Muscle layer of duodenum (tissue), 2 donors: ENCODE measurements around the gene TNFSF8.

Experiments used
- H3K27ac ChIP-seq: one replicate; pipeline ENCODE4 v1.7.0; 2013; ENCODE audit warnings: mild to moderate bottlenecking, low read length
- H3K27me3 ChIP-seq: one replicate; pipeline ENCODE4 v1.7.0; 2013; ENCODE audit warnings: low read depth, mild to moderate bottlenecking, control low read depth, low read length
- H3K36me3 ChIP-seq, 2 donors: one replicate each; pipeline ENCODE4 v1.7.0; 2013; ENCODE audit warnings: low read length in 2 of 2, control low read depth in 1 of 2, mild to moderate bottlenecking in 1 of 2; ENCODE audit not compliant: insufficient read depth in 2 of 2, control insufficient read depth in 1 of 2
- H3K4me1 ChIP-seq, 2 donors: one replicate each; pipeline ENCODE4 v1.7.0; 2013; ENCODE audit warnings: low read length in 2 of 2, mild to moderate bottlenecking in 2 of 2, control low read depth in 1 of 2, moderate library complexity in 1 of 2; ENCODE audit not compliant: insufficient read depth in 2 of 2, control insufficient read depth in 1 of 2
- H3K4me3 ChIP-seq, 2 donors: one replicate each; pipeline ENCODE4 v1.7.0; 2013; ENCODE audit warnings: low read length in 2 of 2, low read depth in 1 of 2, mild to moderate bottlenecking in 1 of 2
- H3K9me3 ChIP-seq, 2 donors: one replicate each; pipeline ENCODE4 v1.7.0; 2013; ENCODE audit warnings: low read length in 2 of 2, control low read depth in 1 of 2, mild to moderate bottlenecking in 1 of 2; ENCODE audit not compliant: control insufficient read depth in 1 of 2
- donor health status: healthy.

TNFSF8 gene, protein sequence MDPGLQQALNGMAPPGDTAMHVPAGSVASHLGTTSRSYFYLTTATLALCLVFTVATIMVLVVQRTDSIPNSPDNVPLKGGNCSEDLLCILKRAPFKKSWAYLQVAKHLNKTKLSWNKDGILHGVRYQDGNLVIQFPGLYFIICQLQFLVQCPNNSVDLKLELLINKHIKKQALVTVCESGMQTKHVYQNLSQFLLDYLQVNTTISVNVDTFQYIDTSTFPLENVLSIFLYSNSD

DNA sequence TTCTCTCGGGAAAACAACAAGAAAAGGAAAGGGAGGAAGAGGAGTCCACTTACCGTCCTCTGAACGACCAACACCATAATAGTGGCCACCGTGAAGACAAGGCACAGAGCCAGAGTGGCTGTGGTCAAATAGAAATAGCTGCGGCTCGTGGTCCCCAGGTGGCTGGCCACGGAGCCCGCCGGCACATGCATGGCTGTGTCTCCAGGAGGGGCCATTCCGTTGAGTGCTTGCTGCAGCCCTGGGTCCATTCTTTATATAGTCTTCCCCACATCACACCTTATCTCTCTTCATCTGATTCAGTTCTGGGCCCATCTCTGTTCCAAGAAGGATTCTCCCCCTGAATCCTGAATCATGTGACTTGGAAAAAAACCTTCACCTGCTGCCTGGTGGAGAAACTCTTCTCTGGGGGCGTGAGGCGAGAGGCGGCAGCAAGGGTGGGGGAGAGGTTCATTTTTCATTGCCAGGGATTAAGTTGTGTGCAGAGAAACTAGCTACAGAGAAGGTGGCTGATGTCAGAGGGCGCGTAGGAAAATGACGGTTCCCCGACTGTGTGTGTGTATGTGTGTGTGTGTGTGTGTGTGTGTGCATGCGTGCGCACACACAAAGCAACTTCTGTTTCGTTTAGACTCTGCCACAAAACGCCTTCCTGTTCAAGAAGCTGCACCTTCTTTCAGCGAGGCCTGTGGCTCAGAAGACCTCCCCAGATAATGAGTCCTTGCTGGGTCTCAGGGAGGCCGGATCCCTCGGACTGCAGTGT, at the start of gene TNFSF8:
TNFSF8 (minus strand) TSS at position 536 of the 757 bp plus-strand sequence; CDS start at position 248, 288 bp downstream.
- Histone ChIP-seq H3K27me3 (no peaks in the 10 kb centered on the region), H3K9me3 (no peaks in the 10 kb centered on the region), H3K4me1 (no peaks in the 10 kb centered on the region), H3K4me3 (peak within 1 kb of the TSS; percentile 41 to 45), H3K36me3 (no peaks in the 10 kb centered on the region), H3K27ac (peak within 1 kb of the TSS; percentile 80)

DNA sequence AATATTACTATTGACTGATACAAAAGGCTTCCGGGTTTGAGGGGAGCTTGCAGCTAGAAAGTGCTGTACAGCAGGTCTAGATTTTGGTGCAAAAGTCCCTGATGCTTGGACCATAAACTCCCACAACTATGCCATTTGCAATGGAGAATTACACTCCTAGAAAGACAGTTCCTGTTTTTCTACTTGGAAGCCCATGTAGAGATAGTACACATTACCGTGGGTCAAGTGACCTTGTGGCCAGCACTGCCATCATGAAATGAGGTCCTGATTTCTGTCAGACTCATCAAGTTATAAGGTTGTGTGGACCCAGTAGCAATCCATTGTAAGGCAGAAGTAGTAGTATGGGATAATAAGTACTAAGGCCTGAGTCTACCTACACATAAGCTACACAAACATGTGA, 42.8 kb upstream of the TNFSF8 start:
- no peaks in the 10 kb centered on the region for H3K27me3 ChIP-seq
- H3K4me3 ChIP-seq: no peak overlapping the region
- no peak overlapping the region for H3K27ac ChIP-seq
- no peaks in the 10 kb centered on the region for H3K9me3 ChIP-seq
- H3K4me1 ChIP-seq: no peaks in the 10 kb centered on the region
- H3K36me3 ChIP-seq: no peaks in the 10 kb centered on the region

DNA sequence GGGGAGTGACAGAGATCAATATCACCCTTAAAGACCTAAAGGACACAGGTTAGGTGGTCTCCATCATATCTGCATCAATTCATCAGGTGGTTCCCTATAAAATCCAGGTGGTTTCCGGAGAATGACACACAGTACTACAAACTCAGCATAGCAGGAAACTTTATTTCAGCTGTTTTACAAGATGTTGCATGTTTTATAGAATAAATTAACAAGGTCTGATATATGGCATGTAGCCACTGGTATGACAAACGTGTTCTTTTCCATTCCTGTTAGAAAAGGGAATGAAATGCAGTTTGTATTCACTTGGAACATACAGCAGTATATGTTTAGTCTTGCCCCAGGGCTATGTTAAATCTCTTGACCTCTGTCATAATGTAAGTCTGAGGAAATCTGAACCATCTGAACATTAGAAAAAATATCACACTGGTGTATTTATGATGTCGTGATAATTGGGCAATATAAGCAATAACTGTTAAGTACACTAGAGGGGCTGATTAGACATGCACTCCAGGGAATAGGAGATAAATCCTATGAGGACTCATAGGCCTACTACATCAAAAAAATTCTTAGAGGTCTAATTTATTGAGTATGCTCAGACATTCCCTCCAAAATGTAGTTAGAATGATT, 42.2 kb upstream of the TNFSF8 start:
- H3K27me3 ChIP-seq: no peaks in the 10 kb centered on the region
- no peaks in the 10 kb centered on the region for H3K9me3 ChIP-seq
- no peak overlapping the region for H3K4me3 ChIP-seq
- H3K4me1 ChIP-seq: no peaks in the 10 kb centered on the region
- H3K27ac ChIP-seq: no peak overlapping the region
- H3K36me3 ChIP-seq: no peaks in the 10 kb centered on the region

DNA sequence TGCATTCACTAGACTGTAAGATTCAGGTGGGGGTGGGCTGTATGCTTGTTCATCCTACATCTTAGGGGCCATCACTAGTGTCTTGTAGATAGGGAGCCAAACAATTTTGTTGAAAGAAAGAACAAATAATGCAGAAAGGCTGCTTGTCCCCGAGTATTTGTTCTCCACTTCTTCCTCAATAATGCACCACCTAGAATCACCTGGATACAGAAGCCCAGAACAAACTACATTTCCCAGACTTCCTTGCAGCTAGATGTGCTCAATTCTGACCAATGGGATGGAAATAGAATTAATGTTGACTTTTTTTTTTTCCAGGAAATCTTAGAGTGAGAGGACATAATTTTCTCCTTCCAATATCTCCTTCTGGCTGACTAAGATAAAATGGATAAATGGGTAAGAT, 38.9 kb upstream of the TNFSF8 start:
- Histone ChIP-seq H3K27ac (no peak overlapping the region), H3K36me3 (no peaks in the 10 kb centered on the region), H3K9me3 (no peaks in the 10 kb centered on the region), H3K27me3 (no peaks in the 10 kb centered on the region), H3K4me1 (no peaks in the 10 kb centered on the region), H3K4me3 (no peak overlapping the region)

DNA sequence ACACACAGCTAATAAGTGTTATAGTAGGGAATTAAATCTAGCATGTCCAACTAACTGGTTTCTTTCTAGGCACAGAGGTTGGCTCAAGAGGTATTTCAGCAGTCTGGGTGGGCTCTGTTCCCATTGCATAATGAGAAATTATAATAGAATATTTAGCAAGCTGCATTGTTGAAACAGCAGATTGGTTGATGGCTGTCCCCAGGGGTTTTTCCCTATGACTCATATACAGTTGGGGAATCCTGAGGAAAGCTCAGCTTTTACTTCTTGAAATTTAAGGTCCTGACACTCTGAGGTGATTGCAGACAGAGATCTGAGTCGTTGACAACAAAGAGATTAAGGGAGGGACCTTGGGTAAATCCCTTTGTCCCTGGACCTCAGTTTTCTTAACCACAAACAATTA, 38.3 kb upstream of the TNFSF8 start:
- no peaks in the 10 kb centered on the region for H3K4me1 ChIP-seq
- no peaks in the 10 kb centered on the region for H3K9me3 ChIP-seq

DNA sequence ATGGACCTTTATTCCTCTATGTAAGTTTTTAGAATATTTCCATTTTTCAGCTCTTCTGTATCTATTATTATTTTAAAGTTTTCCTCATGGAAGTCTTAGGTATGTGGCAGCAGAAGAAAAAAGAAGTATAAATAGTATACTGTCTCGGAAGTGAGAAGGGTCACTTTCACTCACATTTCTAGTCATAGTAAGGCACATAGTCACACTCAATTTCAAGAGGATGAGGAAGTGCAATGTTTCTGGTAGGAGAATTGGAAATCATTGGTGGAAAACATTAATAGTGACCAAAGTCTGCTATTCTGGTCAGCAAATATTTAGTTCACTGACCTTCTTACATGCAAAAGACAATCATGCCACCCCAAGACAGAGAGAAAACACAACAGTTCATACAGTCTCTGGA, 35.2 kb upstream of the TNFSF8 start:
- no peaks in the 10 kb centered on the region for H3K36me3 ChIP-seq
- no peak overlapping the region for H3K4me3 ChIP-seq
- H3K4me1 ChIP-seq: no peaks in the 10 kb centered on the region
- no peaks in the 10 kb centered on the region for H3K9me3 ChIP-seq
- no peaks in the 10 kb centered on the region for H3K27me3 ChIP-seq
- no peak overlapping the region for H3K27ac ChIP-seq

More for the DNA sequence above, 38.3 kb upstream of the TNFSF8 start:
- Histone ChIP-seq H3K27ac (no peak overlapping the region), H3K4me3 (no peak overlapping the region), H3K27me3 (no peaks in the 10 kb centered on the region), H3K36me3 (no peaks in the 10 kb centered on the region)

DNA sequence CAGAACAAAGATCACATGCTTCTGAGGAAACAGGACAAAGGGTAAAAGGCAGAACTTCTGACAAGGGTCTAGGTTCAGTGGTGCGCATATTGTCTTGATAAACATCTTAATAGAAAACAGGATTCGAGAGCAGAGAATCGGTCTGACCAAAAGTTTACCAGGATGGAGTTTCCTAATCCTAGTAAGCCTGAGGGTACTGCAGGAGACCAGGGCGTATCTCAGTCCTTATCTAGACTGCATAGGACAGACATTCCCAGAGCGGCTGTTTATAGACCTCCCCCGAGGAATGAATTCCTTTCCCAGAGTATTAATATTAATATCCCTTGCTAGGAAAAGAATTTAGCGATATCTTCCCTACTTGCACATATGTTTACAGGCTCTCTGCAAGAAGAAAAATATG, 32.4 kb upstream of the TNFSF8 start:
- Histone ChIP-seq H3K27me3 (no peaks in the 10 kb centered on the region), H3K36me3 (no peaks in the 10 kb centered on the region), H3K9me3 (no peaks in the 10 kb centered on the region), H3K27ac (no peak overlapping the region), H3K4me3 (no peak overlapping the region), H3K4me1 (no peaks in the 10 kb centered on the region)

DNA sequence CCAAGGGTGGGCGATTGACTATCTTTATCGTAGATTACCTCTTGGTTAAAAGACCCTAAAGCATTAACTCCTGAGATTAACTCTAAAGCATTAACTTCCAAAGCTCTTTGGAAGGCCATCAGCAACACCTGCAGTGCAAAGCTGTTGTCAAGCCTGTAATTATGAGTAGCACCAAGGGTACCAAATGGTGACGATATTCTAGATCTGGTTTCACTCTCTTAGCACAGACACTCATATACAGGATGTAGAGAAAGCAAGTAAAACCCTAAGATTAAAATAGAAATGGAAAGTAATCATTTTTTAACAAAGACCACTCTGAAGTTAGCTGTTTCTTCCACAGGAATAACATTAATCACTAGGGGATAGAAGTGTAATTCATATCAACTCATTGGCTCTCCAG, 29.9 kb upstream of the TNFSF8 start:
- Histone ChIP-seq H3K9me3 (no peaks in the 10 kb centered on the region), H3K27ac (no peak overlapping the region), H3K36me3 (no peaks in the 10 kb centered on the region), H3K4me1 (no peaks in the 10 kb centered on the region), H3K4me3 (no peak overlapping the region), H3K27me3 (no peaks in the 10 kb centered on the region)

DNA sequence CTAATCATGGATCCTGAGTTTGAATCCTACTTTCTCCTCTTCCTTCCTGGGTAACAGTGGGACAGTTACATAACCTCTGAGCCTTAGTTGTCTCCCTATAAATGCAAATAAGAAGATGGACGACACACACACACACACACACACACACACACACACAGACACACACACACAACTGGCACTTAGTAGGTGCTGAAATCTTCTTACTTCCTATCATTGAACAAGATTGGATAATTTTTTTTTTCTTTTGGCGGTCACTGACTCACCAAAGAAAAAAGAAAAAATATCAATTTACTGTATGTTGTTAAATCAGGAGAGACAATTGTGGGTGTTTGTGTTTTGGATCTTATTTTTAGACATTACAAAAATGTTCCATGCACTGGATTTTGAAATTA, 28.4 kb upstream of the TNFSF8 start:
- no peak overlapping the region for H3K4me3 ChIP-seq
- H3K4me1 ChIP-seq: no peaks in the 10 kb centered on the region
- no peaks in the 10 kb centered on the region for H3K27me3 ChIP-seq
- no peaks in the 10 kb centered on the region for H3K36me3 ChIP-seq
- H3K9me3 ChIP-seq: no peaks in the 10 kb centered on the region
- no peak overlapping the region for H3K27ac ChIP-seq

DNA sequence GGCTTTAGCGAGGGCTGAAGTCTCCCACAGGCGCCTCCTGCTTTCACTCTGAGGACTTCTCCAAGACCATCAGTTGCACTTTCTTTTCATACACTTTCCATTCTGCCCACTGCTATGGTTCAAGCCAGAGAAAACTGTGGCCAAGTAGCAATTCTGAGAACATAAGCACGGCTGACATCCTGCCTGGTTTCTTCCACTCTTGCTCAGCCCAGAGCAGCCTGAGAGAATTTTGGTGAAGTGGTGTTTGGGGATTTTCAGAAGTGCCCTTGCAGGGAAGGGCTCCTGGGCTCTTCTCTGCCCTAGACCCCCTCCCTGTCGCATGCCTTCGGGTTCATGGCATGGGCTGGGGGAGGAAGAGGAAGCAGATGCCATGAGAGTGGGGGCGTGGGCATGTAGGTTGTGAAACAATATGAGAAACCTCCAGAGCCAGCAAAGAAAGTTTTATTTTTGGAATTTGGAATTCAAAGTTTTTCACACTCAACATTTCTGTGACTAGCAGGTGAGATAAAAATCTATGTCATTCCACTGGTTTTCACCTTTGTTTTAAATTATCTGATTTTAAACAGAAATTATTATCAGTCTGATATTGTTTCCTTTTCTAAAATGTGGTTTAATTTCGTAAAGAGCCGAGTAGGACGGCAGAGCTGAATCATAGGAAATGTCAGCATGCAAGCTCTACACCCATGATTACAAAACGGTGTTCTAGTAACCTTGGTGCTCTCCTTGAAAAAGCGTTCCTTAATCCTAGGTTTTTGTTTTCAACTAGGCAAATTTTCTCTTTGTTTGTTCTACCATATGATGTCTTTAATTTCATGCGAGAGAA, 27.8 kb upstream of the TNFSF8 start:
- H3K4me3 ChIP-seq: no peak overlapping the region
- H3K27ac ChIP-seq: peak overlapping the region; percentile 37
- H3K9me3 ChIP-seq: no peaks in the 10 kb centered on the region
- no peaks in the 10 kb centered on the region for H3K27me3 ChIP-seq
- no peaks in the 10 kb centered on the region for H3K36me3 ChIP-seq
- H3K4me1 ChIP-seq: peaks cover 0 to 5% of the 10 kb centered on the region in 2 donors

DNA sequence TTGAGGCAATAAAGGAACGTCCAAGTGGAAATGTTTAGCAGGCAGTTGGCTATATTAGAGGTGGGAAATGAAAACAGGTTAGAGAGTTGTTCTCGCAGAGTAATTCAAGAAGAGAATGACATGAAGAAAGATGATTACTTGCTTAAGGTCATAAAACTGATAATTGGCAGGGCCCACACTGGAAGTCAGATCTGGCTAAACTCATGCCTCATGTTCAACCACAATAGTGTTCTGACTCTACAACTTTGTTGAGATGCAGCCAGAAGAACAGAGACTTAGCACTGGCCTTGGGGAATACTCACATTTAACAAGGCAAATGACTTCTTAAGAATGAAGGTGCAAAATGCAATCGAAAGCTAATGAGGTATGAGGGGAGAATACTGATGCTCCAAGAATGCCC, 27.2 kb upstream of the TNFSF8 start:
- H3K9me3 ChIP-seq: no peaks in the 10 kb centered on the region
- H3K4me1 ChIP-seq: peaks cover 0 to 5% of the 10 kb centered on the region in 2 donors
- H3K36me3 ChIP-seq: no peaks in the 10 kb centered on the region
- no peak overlapping the region for H3K4me3 ChIP-seq
- peak overlapping the region; percentile 37 for H3K27ac ChIP-seq
- no peaks in the 10 kb centered on the region for H3K27me3 ChIP-seq
